Panc1 (cell line): ENCODE data around the gene PRRX2. TPM values are rescaled to one million over a fixed set of nuclear protein-coding genes. Genes with fewer than 3 reads are reported as not detected.

Source experiments
- ATAC-seq: fragments of 200-7000 bp; cut with Tn5 transposase; 2 replicates; pipeline ENCODE4 v1.9.1; 2020; ENCODE audit warnings: mild to moderate bottlenecking, moderate library complexity
- BruUV-seq: library from RNA; stranded (reverse); fragments of 400-500 nt; replicated peaks from 2 replicates; lab custom pipeline; 2021; lab: Mats Ljungman, UMichigan
- CTCF ChIA-PET: fragments of 300-600 bp; sonication (Branson Sonifier 250); formaldehyde crosslinking; loops from one replicate; lab custom pipeline; 2022; ENCODE audit warnings: antibody characterized with exemption; lab: Charles Lee
- POLR2A ChIA-PET: fragments of 300-600 bp; sonication (Branson Sonifier 250); formaldehyde crosslinking; loops from one replicate; lab custom pipeline; 2022; ENCODE audit warnings: antibody characterized with exemption; lab: Charles Lee
- DNase-seq: peaks from one replicate; pipeline ENCODE4 v3.0.0-alpha.2; 2010; ENCODE audit warnings: low read depth, low spot score
- H3K27ac ChIP-seq: 2 replicates; pipeline ENCODE4 v1.5.1; 2011; ENCODE audit warnings: mild to moderate bottlenecking, low read length, inconsistent platforms
- H3K27me3 ChIP-seq: fragments of 200-500 bp; sonication (Bioruptor generic); 2 replicates; pipeline ENCODE4 v1.6.0; 2014; ENCODE audit warnings: low read length, inconsistent platforms; ENCODE audit not compliant: control insufficient read depth, insufficient read depth
- H3K36me3 ChIP-seq: fragments of 200-500 bp; sonication (Bioruptor generic); 2 replicates; pipeline ENCODE4 v1.5.1; 2014; ENCODE audit warnings: inconsistent platforms, mild to moderate bottlenecking, low read length, moderate library complexity; ENCODE audit not compliant: control insufficient read depth, insufficient read depth
- H3K4me1 ChIP-seq: 2 replicates; pipeline ENCODE4 v1.5.1; 2011; ENCODE audit warnings: inconsistent platforms, mild to moderate bottlenecking, low read length, moderate library complexity; ENCODE audit not compliant: control insufficient read depth, insufficient read depth
- H3K4me3 ChIP-seq, 2 experiments: 2 replicates each; pipeline ENCODE4 v1.5.1; 2011 to 2012; ENCODE audit warnings: low read depth in 2 of 2, low read length in 2 of 2, mild to moderate bottlenecking in 2 of 2, inconsistent platforms in 1 of 2, moderate library complexity in 1 of 2
- H3K9me3 ChIP-seq: fragments of 200-500 bp; sonication (Bioruptor generic); 2 replicates; pipeline ENCODE4 v1.5.1; 2014; ENCODE audit warnings: low read depth, mild to moderate bottlenecking, inconsistent platforms, low read length, moderate library complexity; ENCODE audit not compliant: control insufficient read depth, insufficient read depth
- CTCF ChIP-seq: fragments of 450-650 bp; IDR thresholded peaks from 2 replicates; pipeline ENCODE4 v1.5.1; 2017; ENCODE audit warnings: mild to moderate bottlenecking
- POLR2AphosphoS5 ChIP-seq: IDR thresholded peaks from 2 replicates; pipeline ENCODE4 v1.6.1; 2012; ENCODE audit warnings: mild to moderate bottlenecking, low read depth, low read length, moderate library complexity
- REST ChIP-seq, 2 experiments: IDR thresholded peaks; 2 replicates each; pipeline ENCODE4 v1.6.1; 2011 to 2012; ENCODE audit warnings: low read depth in 2 of 2, control low read depth in 1 of 2, low read length in 1 of 2, mild to moderate bottlenecking in 1 of 2, moderate library complexity in 1 of 2; ENCODE audit not compliant: insufficient read depth in 1 of 2
- SIN3A ChIP-seq: IDR thresholded peaks from 2 replicates; pipeline ENCODE4 v1.6.1; 2012; ENCODE audit warnings: low read depth, mild to moderate bottlenecking, low read length, moderate library complexity, borderline replicate concordance; ENCODE audit not compliant: insufficient read depth
- TCF7L2 ChIP-seq: IDR thresholded peaks from 2 replicates; pipeline ENCODE4 v1.6.1; 2011; ENCODE audit warnings: mild to moderate bottlenecking, low read depth, low read length, inconsistent platforms
- in situ Hi-C: cut with HindIII; loops from 2 replicates; pipeline ENCODE4 v1.10.0; 2016; ENCODE audit warnings: low sequenced_read_pairs, low pct_unique_long_range_greater_than_20kb
- intact Hi-C: fragments of 100-400 bp; cut with micrococcal nuclease; formaldehyde crosslinking; loops from one replicate; pipeline ENCODE4 v1.10.0; 2022; ENCODE audit not compliant: unreplicated experiment
- total RNA-seq: library from RNA; stranded (reverse); gene quantifications from one replicate; pipeline ENCODE4 v1.2.1, GENCODE V29; 2021; ENCODE audit not compliant: unreplicated experiment

Gene PRRX2
- total RNA-seq, 1 experiment from 2014 or later = 6.3 TPM

- Histone ChIP-seq H3K27ac (no peak overlapping the region), H3K27me3 (no peaks in the 10 kb centered on the region), H3K36me3 (peaks cover 4% of the 10 kb centered on the region; the same call in 1 of the 2 replicates), H3K4me3 (no peak overlapping the region), H3K9me3 (no peaks in the 10 kb centered on the region), H3K4me1 (peaks cover 25% of the 10 kb centered on the region)
- POLR2A ChIA-PET = no interaction called here
- TF ChIP-seq CTCF (no peak), POLR2AphosphoS5 (no peak), SIN3A (no peak), TCF7L2 (no peak), REST (IDR thresholded peaks at IDR 0.05; ENCODE audit: insufficient read depth in 1 of 2, low read depth in 2 of 2, low read length in 1 of 2) (no peak)
- in situ Hi-C loops = no loop called here
- CTCF ChIA-PET = interaction anchor here (0.6 to 1.7 kb wide), 2 partner anchors 461 to 482 kb away, joined by 3 to 5 read pairs; no protein-coding TSS in a partner anchor
- BruUV-seq = no TSS peak
- DNase-seq = no peak
- intact Hi-C loops = no loop called here
- no peak for ATAC-seq
Measured at GRCh38 chr9:129624947-129625346, 40.5 kb upstream of the PRRX2 start.

GRCh38 chr9:129626079-129626624 is 39.3 kb upstream of the PRRX2 start, which contains the start of gene NTMT1:
TSS of gene NTMT1 (plus strand) at chr9:129626163. CDS start at chr9:129632704, 6,541 bp downstream.
- TF ChIP-seq POLR2AphosphoS5 = peak; percentile 89
- no peak for TF ChIP-seq TCF7L2
- no peak for TF ChIP-seq REST (IDR thresholded peaks at IDR 0.05; ENCODE audit: insufficient read depth in 1 of 2, low read depth in 2 of 2, low read length in 1 of 2)
- peak; percentile 91; the same call in 1 of the 2 replicates for TF ChIP-seq SIN3A
- no peak for TF ChIP-seq CTCF
- in situ Hi-C loops = no loop called here
- Histone ChIP-seq H3K4me1 (peaks cover 35% of the 10 kb centered on the region), H3K27ac (peak within 1 kb of the TSS; percentile 88), H3K27me3 (no peaks in the 10 kb centered on the region), H3K4me3 (peak within 1 kb of the TSS; percentile 82 to 96), H3K9me3 (no peaks in the 10 kb centered on the region), H3K36me3 (peaks cover 4% of the 10 kb centered on the region; the same call in 1 of the 2 replicates)
- no TSS peak for BruUV-seq
- ChIA-PET POLR2A (interaction anchor here (0.6 to 0.7 kb wide), 3 partner anchors 30 to 348 kb away, joined by 4 to 6 read pairs (median 5); no protein-coding TSS in a partner anchor), CTCF (interaction anchor here (0.7 to 1.3 kb wide), 6 partner anchors 11 to 545 kb away, joined by 3 to 8 read pairs (median 4); no protein-coding TSS in a partner anchor)
- DNase-seq (no peak), ATAC-seq (peak; percentile 88)
- intact Hi-C loops = no loop called here
